PFSK-1 (cell line): ENCODE measurements around the gene SHISA2.

ENCODE experiments used
- FOXP2 ChIP-seq: optimal IDR thresholded peaks from 2 replicates; pipeline ENCODE3; 2011; ENCODE audit warnings: borderline replicate concordance, control low read depth, inconsistent platforms; ENCODE audit not compliant: insufficient read depth; ENCODE audit errors: extremely low read length, extremely low read depth
- POLR2AphosphoS5 ChIP-seq: IDR thresholded peaks from 2 replicates; pipeline ENCODE4 v1.6.1; 2012; ENCODE audit warnings: low read depth, mild to moderate bottlenecking, control low read depth, low read length, moderate library complexity
- REST ChIP-seq, 2 experiments: IDR thresholded peaks; 2 replicates each; pipeline versions ENCODE4 v1.6.1 to v1.8.0; 2011 to 2012; ENCODE audit warnings: low read depth in 2 of 2, low read length in 2 of 2, control low read depth in 1 of 2, inconsistent platforms in 1 of 2, mild to moderate bottlenecking in 1 of 2, moderate library complexity in 1 of 2; ENCODE audit not compliant: insufficient read depth in 1 of 2
- SIN3A ChIP-seq: IDR thresholded peaks from 2 replicates; pipeline ENCODE4 v1.6.1; 2012; ENCODE audit warnings: mild to moderate bottlenecking, low read length, moderate library complexity, borderline replicate concordance; ENCODE audit not compliant: insufficient read depth
- TAF1 ChIP-seq: IDR thresholded peaks from 2 replicates; pipeline ENCODE4 v1.6.1; 2012; ENCODE audit warnings: low read length, control low read depth, borderline replicate concordance; ENCODE audit not compliant: insufficient read depth

The SHISA2 gene

GRCh38 chr13:26047040-26047439, 4.8 kb downstream of the SHISA2 start:
- no peak for TF ChIP-seq SIN3A

GRCh38 chr13:26046639-26047038, 5.2 kb downstream of the SHISA2 start:
- TF ChIP-seq REST (IDR thresholded peaks at IDR 0.05; ENCODE audit: insufficient read depth in 1 of 2, low read depth in 2 of 2, low read length in 2 of 2), result no peak
- TF ChIP-seq TAF1, result no peak
- no peak for TF ChIP-seq SIN3A
- no peak for TF ChIP-seq FOXP2
- no peak for TF ChIP-seq POLR2AphosphoS5

- TF ChIP-seq TAF1 (no peak), SIN3A (no peak), REST (IDR thresholded peaks at IDR 0.05; ENCODE audit: insufficient read depth in 1 of 2, low read depth in 2 of 2, low read length in 2 of 2) (no peak), FOXP2 (no peak), POLR2AphosphoS5 (no peak)
These were observed 6.7 kb downstream of the SHISA2 start for GRCh38 chr13:26045142-26045541.

- TF ChIP-seq FOXP2 (no peak), REST (IDR thresholded peaks at IDR 0.05; ENCODE audit: insufficient read depth in 1 of 2, low read depth in 2 of 2, low read length in 2 of 2) (no peak), SIN3A (no peak), POLR2AphosphoS5 (no peak), TAF1 (no peak)
These were observed 9.0 kb downstream of the SHISA2 start for GRCh38 chr13:26042785-26043184.

- no peak for TF ChIP-seq FOXP2
These were observed 10.4 kb downstream of the SHISA2 start for GRCh38 chr13:26041444-26041843.

GRCh38 chr13:26038931-26039475, 12.8 kb downstream of the SHISA2 start:
- TF ChIP-seq POLR2AphosphoS5, result no peak
- TF ChIP-seq FOXP2, result no peak
- TF ChIP-seq REST (IDR thresholded peaks at IDR 0.05; ENCODE audit: insufficient read depth in 1 of 2, low read depth in 2 of 2, low read length in 2 of 2), result no peak
- no peak for TF ChIP-seq SIN3A
- TF ChIP-seq TAF1, result no peak
